ENCODE results near the gene CLMP. TPM values are rescaled to one million over a fixed set of nuclear protein-coding genes. Genes with fewer than 3 reads are reported as not detected.

CLMP gene
- total and polyA plus RNA-seq, 2 donors (not counting 3 experiments of a cell fraction or from before 2014, with no cell fraction given) = 0.03 to 0.18 TPM

GRCh38 chr11:123054301-123055065 is 140.6 kb downstream of the CLMP start:
- peaks cover 13% of the 10 kb centered on the region for H3K4me1 ChIP-seq (ENCODE audit: control insufficient read depth, extremely low read depth, insufficient read depth, low read length)
- peaks cover 36 to 42% of the 10 kb centered on the region in 2 experiments for H3K36me3 ChIP-seq (ENCODE audit: control insufficient read depth in 2 of 2, extremely low read depth in 1 of 2, insufficient read depth in 2 of 2, low read length in 2 of 2)
- FAIRE-seq (peak; percentile 61), DNase-seq (ENCODE audit: low read depth, low spot score) (peak; percentile 68)
- H4K20me1 ChIP-seq (replicated peaks; ENCODE audit: control insufficient read depth, extremely low read depth, insufficient read depth, low read length) = peaks cover 3% of the 10 kb centered on the region
- H3K9ac ChIP-seq (replicated peaks; ENCODE audit: extremely low read depth, insufficient read depth, low read length) = no peak overlapping the region
- POLR2A ChIA-PET = interaction anchor here (0.6 to 2.3 kb wide), 6 partner anchors 8 to 897 kb away, joined by 3 to 14 read pairs (median 4); partner anchors contain the start of gene HSPA8
- H3K79me2 ChIP-seq (ENCODE audit: control insufficient read depth, insufficient read depth, low read length) = peaks cover 26% of the 10 kb centered on the region
- CTCF ChIA-PET = interaction anchor here (0.6 to 4.1 kb wide), 38 partner anchors 8 to 1318 kb away, joined by 3 to 101 read pairs (median 4); partner anchors contain the start of gene HSPA8
- no peak overlapping the region for H3K27ac ChIP-seq (ENCODE audit: insufficient read depth, low read depth, low read length)
- H3K9me1 ChIP-seq (replicated peaks; ENCODE audit: control insufficient read depth, extremely low read depth, insufficient read depth, low read length) = no peaks in the 10 kb centered on the region
- no peak overlapping the region for H3K4me3 ChIP-seq (replicated peaks in 1 of 3; ENCODE audit: insufficient read depth in 1 of 3, low read depth in 1 of 3, low read length in 3 of 3)
- H2AFZ ChIP-seq (ENCODE audit: low read depth, low read length) = no peak overlapping the region
- dilution Hi-C loops (cut with MboI; ENCODE audit: extremely low pct_ligation_motif_present, low sequenced_read_pairs) = no loop called here
- TF ChIP-seq EZH2 (IDR thresholded peaks at IDR 0.05; ENCODE audit: borderline replicate concordance, low read depth, low read length, severe bottlenecking) (no peak), JUN (IDR thresholded peaks at IDR 0.05; ENCODE audit: borderline replicate concordance, insufficient read depth, insufficient read length, low read depth) (no peak), POLR2A (IDR thresholded peaks at IDR 0.05; ENCODE audit: low read depth, low read length) (peak; percentile 50), MYC (IDR thresholded peaks at IDR 0.05; ENCODE audit: low read depth, low read length) (no peak), GATA2 (IDR thresholded peaks at IDR 0.05; ENCODE audit: insufficient read depth, insufficient read length, low read depth, low read length) (no peak), FOS (IDR thresholded peaks at IDR 0.05; ENCODE audit: borderline replicate concordance, insufficient read depth, low read length) (no peak), POLR2AphosphoS5 (IDR thresholded peaks at IDR 0.05; ENCODE audit: insufficient read depth, low read depth, low read length) (no peak)
- TF ChIP-seq, protein P1, sequence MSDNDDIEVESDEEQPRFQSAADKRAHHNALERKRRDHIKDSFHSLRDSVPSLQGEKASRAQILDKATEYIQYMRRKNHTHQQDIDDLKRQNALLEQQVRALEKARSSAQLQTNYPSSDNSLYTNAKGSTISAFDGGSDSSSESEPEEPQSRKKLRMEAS (IDR thresholded peaks at IDR 0.05; ENCODE audit: insufficient read depth, insufficient read length) = no peak
- TF ChIP-seq, protein P2, sequence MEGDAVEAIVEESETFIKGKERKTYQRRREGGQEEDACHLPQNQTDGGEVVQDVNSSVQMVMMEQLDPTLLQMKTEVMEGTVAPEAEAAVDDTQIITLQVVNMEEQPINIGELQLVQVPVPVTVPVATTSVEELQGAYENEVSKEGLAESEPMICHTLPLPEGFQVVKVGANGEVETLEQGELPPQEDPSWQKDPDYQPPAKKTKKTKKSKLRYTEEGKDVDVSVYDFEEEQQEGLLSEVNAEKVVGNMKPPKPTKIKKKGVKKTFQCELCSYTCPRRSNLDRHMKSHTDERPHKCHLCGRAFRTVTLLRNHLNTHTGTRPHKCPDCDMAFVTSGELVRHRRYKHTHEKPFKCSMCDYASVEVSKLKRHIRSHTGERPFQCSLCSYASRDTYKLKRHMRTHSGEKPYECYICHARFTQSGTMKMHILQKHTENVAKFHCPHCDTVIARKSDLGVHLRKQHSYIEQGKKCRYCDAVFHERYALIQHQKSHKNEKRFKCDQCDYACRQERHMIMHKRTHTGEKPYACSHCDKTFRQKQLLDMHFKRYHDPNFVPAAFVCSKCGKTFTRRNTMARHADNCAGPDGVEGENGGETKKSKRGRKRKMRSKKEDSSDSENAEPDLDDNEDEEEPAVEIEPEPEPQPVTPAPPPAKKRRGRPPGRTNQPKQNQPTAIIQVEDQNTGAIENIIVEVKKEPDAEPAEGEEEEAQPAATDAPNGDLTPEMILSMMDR (IDR thresholded peaks at IDR 0.05; ENCODE audit: extremely low read depth in 1 of 2, insufficient read depth in 1 of 2, low read depth in 1 of 2, low read length in 2 of 2) = peak; percentile 62 to 65
- BruUV-seq (replicated peaks) = no TSS peak
- no peak overlapping the region for H3K4me2 ChIP-seq (ENCODE audit: insufficient read depth, low read length)
- no peaks in the 10 kb centered on the region for H3K9me3 ChIP-seq (replicated peaks; ENCODE audit: control insufficient read depth, insufficient read depth, low read length)
- no peaks in the 10 kb centered on the region for H3K27me3 ChIP-seq (ENCODE audit: control insufficient read depth in 2 of 2, insufficient read depth in 2 of 2, low read length in 2 of 2)
- intact Hi-C loops (cut with micrococcal nuclease) = loop anchor here (1.0 to 2.0 kb wide), 3 partner anchors 31 to 191 kb away; no protein-coding TSS in a partner anchor
